ENCODE results near the gene UST.

DNA sequence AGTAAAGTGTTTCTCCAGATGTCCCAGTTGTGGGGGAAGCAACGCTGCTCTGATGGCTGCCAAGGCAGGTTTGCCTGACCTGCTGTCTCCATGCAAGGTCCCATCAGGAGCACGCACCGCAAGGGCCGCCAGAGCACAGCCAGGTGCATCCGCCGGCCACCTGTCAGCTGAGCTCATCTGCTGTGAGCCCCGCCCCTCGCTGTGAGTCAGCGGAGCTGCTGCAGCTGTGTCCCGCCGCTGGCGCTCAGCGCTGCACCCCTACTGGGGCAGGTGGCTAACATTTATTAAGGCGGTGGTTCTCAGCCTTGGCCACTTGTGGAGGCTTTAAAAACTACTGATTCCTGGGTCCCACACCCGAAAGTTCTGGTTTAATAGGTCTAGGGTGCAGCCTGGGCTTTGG is 225.7 kb downstream of the UST start:
- TF ChIP-seq, protein P1, sequence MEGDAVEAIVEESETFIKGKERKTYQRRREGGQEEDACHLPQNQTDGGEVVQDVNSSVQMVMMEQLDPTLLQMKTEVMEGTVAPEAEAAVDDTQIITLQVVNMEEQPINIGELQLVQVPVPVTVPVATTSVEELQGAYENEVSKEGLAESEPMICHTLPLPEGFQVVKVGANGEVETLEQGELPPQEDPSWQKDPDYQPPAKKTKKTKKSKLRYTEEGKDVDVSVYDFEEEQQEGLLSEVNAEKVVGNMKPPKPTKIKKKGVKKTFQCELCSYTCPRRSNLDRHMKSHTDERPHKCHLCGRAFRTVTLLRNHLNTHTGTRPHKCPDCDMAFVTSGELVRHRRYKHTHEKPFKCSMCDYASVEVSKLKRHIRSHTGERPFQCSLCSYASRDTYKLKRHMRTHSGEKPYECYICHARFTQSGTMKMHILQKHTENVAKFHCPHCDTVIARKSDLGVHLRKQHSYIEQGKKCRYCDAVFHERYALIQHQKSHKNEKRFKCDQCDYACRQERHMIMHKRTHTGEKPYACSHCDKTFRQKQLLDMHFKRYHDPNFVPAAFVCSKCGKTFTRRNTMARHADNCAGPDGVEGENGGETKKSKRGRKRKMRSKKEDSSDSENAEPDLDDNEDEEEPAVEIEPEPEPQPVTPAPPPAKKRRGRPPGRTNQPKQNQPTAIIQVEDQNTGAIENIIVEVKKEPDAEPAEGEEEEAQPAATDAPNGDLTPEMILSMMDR (conservative IDR thresholded peaks at IDR 0.05; ENCODE audit: low read length): no peak
- no peak for TF ChIP-seq EZH2phosphoT487 (IDR thresholded peaks at IDR 0.05; ENCODE audit: borderline replicate concordance, low read depth, low read length)

All from OCI-LY7 (cell line).